CD4-positive, alpha-beta T cell treated with Interleukin-6 at 100 ng/mL for 8 hours (primary cell): ENCODE data around the gene PTPN7.
"Not testable (repeated sequence)": the region's sequence is repeated elsewhere in the genome, so short reads cannot be mapped to it uniquely, and the experiment has no call there.

Source experiments
- DNase-seq: peaks from one replicate; pipeline ENCODE4 v3.0.0-alpha.2; 2020; ENCODE audit warnings: mixed read lengths, low spot score

PTPN7 gene

DNA sequence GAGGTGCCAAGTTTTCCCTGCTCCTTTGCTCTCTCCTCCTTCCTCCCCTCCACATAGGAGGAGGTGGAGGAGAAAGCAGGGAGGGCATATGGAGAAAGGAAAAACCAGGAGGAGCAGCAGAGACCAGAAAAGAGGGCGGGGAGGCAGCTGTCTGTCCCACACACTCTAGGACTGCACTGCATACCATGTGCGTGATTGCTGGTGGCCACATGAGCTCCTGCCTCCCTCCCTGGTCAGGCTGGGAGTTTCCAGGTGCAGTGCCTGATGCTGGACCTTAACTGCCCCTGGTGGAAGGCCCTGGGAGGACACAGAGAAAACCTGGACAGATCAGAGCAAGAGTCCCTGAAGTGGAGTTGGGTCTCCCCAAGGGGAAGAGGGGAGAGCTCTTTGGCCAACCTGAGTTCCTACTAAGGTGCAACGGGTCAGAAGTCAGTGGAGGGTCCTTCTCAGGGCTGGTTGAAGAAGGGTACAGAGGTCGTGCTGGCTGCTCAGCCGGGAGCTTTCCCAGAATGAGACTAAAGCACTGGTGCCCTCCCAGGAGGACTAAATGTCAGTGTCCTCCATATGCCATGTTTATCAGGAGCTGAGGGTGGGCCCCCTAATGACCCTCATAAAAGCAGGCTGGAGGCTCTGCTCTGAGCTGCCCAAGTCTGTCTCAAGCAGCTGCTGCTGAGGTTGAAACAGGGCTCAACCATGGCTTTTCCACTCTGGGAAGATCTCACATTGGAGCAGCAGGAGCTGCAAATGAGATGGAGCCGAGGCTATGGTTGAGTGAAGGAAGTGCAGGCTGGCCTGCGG, 29.7 kb upstream of the PTPN7 start:
- DNase-seq, result no peak

DNA sequence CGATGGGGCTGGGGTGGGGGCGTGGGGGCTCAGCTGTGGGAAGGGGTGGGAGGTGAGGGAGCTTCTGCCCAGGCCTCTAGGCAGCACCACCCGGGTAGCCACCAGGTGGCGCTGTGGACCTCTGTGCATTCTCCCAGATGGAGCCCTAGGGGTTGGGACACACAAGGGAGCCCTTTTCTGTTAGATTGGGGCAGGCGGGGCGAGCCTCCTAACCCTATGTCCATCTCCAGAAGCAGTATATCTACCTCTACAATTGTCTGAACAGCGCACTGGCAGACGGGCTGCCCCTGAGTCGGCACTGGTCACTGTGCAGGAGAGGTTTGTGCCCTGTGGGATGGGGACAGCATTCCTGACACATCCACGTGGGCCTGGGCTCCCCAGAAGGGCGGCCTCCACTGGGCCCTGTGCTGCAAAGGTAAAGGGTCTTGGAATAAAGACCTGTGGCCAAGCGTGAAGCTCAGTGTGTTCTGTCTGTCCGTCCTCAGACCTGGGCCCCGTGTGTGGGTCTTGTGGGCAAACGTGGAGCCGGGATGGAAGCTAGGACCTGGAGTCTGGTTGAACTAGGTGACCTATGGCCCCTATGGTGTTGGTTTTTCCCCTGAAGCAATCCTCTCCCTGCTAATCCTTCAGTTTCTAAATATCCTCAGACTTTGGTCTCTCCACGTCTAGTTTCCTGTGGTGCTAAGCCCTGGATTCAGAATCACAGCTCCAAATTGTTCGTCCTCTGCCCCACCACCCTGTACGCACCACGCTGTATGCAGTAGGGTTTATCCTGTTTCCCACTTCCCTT, 28.8 kb upstream of the PTPN7 start:
- peak; percentile 67 for DNase-seq

DNA sequence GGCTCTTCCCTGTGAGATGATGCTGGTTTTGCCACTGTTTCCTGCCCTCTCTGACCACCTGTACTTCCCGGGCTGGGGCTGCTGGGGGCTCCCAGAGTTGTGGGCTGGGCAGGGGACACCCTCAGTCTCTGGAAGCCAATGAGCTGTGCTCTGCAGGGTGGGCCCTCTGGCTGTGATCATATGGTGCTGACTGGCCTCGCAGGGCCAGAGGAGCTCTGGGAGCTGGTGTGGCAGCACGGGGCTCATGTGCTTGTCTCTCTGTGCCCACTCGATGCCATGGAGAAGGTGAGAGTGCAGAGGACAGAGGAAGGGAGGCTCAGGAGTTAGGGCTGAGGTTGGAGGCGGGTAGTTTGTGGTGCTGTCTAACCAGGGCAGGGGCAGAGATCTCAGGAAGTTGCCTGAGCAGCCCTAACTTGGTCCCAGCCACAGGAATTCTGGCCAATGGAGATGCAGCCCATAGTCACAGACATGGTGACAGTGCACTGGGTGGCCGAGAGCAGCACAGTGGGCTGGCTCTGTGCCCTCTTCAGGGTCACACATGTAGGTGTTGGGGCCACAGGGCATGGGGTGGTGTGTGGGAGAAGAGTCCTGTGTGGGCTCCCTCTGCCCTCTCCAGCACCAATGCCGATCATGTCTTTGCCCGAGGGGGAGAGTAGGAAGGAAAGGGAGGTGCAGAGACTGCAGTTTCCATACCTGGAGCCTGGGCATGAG, 27.4 kb upstream of the PTPN7 start:
- no peak for DNase-seq

DNA sequence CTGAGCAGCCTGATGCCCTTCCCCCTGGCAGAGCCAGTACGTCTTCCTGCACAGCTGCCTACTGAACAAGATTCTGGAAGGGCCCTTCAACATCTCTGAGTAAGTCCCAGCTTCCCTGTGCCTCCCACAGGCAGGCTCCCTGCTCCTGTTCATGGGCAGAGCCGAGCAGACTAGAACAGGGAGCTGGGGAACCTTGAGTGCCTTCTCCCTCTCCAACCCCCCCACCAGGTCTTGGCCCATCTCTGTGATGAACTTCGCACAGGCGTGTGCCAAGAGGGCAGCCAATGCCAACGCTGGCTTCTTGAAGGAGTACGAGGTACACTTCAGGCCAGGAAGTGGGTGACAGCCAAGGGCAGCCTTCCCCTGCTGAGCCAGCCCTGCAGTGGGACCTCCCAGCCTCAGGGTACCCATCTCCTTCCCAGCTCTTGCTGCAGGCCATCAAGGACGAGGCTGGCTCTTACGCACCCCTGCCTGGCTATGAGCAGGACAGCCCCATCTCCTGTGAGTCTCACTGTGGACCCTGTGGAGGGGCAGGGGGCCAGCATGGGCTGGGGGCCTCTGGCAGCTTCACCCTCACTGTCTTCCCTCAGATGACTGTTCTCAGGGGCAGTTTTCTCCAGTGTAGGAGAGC, 26.8 kb upstream of the PTPN7 start:
- DNase-seq, result no peak

DNA sequence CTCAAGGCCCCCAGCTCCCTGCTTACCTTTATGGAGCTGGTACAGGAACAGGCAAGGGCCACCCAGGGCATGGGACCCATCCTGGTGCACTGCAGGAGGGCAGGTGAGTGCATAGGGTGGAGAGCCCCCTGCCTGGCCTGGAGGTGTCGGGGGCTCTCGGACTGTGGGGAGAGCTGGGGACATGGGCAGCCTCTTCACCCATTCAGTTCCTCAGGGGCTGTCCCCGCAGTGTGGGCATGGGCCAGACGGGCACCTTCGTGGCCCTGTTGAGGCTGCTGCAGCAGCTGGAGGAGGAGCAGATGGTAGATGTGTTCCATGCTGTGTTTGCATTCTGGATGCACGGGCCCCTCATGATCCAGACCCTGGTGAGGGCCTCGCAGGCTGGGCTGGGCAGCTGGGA, 25.9 kb upstream of the PTPN7 start:
- no peak for DNase-seq

DNA sequence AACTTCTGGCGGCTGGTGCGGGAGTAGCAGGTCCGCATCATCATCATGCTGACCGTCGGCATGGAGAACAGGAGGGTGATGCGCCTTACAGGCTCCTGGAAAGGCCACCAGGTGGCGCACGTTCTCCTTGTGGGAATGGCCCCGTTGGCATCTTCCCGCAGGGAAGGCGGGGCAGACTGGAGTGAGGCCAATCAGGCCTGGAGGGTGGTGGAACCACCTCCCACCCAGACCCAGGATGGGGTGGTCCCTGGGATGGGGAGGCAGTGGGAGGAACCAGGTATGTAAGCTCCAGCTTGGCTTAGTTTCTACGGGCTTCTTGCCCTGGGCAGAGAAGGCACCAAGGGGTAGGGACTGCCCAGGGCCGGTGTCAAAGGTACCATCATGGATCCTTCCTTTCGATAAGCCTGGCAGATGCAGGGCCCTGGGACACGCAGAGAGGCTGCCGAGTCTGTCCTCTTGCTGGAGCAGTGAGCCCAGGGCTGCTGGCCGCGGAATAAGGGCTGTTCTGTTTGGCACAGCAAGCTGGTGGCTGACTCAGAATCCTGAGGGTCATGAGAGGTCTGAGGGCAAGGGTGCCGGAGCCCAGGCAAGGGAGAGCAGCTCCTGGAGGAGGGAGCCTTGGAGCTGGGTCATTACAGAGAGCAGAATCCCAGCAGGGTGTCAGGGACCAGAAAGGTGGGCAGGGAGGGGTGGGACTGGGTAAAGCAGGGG, 24.5 kb upstream of the PTPN7 start:
- DNase-seq, result peak; percentile 66

DNA sequence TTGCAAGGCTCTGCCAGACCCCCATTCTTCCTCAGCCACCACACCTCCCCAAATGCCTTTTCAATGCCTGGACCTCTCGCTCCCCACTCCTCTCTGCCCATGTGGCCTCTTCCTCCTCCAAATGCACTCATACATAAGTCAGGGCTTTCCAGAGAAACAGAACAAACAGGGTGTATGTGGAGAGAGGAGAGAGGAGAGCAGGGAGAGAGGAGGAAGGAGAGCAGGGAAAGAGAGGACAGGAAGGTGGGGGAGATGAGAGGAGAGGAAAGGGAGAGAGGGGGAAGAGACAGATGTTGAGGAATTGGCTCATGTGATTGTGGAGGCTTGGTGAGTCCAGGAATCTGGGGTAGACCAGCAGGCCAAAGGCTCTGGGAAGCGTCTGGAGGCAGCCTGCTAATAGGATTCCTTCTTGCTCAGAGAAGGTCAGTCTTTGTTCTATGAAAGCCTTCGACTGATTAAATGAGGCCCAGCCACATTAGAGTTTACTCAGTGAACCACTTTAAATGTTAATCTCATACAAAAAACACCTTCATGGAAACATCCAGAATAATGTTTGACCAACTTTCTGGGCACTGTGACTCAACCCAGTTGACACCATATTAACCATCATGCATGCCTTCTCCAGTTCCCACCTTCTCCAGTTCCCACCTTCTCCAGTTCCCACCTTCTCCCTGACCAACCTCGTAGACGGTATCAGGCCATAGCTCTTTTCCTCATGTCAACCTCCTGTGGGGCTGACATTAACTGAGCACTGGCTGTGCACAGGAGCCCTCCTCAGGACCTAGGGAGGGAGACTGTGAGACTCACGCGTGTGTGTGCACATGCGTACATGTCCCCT, 21.9 kb upstream of the PTPN7 start:
- DNase-seq, result no peak

DNA sequence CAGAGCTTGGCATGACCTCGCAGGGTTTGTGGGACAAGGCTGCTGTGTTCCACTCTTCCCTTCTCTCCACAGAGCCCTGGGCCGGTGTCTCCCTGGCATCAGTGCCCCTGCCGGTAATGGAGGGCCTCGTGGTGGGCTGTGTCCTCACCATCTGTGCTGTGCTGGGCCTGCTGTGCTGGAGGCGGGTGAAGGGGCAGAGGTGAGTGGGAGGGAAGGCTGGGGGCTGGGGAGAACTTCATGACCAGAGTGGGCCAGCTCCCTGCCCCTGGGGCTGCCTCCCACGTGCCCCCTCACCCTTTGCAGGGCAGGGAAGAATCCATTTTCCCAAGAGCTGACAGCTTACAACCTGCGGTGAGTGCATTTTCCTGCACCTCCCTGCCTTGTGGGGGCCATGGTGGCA, 21.2 kb upstream of the PTPN7 start:
- DNase-seq, result no peak

DNA sequence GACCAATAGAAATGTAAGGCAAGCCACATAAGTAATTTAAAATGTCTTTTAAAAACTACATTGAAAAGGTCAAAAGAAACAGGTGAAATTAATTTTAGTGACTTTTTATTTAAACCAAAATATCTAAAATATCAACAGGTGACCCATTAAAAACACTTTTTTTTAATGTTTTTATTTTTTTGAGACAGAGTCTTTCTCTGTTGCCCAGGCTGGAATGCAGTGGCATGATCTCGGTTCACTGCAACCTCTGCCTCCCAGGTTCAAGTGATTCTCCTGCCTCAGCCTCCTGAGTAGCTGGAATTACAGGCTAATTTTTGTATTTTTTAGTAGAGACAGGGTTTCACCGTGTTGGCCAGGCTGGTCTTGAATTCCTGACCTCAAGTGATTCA, 20.3 kb upstream of the PTPN7 start:
- not testable (repeated sequence) for DNase-seq

DNA sequence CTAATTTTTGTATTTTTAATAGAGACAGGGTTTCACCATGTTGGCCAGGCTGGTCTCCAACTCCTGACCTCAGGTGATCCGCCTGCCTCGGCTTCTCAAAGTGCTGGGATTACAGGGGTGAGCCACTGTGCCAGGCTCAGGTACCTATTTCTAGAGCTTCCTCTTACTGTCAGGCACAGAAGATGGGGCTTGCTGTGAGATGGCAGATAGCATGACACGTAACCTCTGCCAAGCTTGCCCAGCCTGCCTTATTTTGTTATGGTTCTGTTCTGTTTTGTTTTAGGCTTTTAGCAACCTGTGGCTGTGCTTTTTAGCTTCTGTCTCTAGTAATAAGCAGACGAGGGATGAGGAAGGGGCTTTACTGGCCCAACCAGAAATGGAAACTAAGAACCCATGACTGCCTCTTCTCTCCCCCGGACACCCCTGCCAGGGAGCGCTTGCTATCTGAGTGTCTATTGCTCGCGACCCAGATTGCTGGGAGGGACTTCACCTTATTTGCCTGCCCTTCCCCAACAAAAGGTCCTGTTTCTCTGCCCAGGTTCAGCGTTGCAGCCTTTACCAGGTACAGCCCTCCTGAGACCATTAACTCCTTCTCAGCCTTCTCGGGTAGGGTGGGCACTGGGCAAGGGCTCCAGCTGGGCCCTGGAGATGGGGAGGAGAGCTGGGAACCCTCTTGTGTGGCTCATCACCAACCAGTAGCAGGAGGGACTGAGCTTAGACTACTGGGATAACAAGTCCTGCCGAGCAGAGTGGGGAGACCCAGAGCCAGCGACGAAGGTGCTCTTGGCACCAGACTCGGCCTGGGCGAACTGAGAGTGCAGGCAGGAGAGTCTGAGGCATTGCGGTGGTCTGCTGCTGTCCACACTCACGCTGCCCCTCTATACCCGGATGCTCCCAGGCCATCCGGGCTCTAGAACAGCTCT, 19.7 kb upstream of the PTPN7 start:
- no peak for DNase-seq

DNA sequence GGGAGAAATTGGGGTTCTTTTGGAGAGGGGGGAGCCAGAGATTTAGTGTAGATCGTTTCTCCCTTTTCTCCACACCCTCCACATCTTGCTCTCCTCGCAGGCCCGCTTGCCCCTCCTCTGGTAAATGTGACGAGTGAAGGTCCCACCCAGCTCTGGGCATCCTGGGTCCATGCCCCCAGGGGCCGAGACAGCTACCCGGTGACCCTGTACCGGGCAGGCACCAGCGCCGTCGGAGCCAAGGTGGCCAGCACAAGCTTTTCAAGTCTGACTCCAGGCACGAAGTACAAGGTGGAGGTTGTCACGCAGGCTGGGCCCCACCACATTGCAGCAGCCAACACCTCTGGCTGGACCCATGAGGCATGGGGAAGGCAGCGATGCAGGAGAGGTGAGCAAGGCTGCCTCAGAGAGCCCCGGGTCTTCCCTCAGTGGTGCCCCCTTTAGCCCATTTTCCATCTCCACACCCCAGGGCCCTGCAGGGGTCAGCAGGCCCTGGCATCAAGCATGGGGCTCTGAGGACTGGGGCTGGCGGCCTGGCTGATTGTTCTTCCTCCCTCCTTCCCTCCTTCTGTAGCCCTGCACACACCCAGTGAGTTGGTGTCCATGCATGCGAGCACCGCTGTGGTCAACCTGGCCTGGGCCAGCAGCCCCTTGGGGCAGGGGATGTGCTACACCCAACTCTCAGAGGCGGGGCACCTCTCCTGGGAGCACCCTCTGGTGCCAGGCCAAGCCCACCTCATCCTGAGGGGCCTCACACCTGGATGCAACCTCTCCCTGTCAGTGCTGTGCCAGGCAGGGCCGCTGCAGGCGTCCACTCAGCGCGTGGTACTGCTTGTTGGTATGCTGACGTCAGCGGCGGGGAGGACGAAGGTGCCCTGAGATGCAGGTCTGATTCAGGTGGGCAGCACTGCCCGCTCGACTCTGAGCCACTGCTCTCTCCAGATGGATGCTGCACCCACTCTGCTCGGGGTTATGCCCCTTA, 16.8 kb upstream of the PTPN7 start:
- no peak for DNase-seq

DNA sequence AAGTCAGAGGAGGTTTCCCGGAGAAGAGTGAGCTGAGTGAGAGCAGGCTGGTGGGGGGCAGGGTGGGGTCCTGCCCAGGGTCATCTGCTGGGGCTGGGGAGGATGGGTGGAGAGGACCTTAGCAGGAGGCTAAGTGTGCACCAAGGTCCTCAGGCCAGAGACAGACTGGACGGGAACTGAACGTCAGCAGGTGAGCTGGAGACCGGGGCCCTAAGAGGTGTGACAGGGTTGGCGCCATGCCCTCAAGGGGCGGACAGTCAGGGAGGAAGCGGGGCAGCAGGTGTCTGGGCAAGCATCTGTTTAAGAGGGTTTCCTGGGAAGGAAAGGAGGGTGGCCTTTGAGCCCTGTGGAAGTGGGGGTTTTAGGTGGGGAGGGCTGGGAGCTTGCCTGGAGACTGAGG, 13.6 kb upstream of the PTPN7 start:
- no peak for DNase-seq

DNA sequence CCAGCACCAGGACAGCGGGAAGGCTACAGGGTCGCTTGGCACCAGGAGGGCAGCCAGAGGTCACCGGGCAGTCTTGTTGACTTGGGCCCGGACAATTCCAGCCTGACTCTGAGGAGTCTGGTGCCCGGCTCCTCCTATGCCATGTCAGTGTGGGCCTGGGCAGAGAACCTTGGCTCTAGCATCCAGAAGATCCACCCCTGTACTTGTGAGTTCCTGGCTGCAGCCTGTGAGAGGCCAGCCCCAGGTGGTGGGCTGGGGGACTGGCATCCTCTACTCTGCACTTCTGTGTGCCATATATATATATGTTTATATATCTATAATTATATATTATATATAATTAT, 11.6 kb upstream of the PTPN7 start:
- no peak for DNase-seq

DNA sequence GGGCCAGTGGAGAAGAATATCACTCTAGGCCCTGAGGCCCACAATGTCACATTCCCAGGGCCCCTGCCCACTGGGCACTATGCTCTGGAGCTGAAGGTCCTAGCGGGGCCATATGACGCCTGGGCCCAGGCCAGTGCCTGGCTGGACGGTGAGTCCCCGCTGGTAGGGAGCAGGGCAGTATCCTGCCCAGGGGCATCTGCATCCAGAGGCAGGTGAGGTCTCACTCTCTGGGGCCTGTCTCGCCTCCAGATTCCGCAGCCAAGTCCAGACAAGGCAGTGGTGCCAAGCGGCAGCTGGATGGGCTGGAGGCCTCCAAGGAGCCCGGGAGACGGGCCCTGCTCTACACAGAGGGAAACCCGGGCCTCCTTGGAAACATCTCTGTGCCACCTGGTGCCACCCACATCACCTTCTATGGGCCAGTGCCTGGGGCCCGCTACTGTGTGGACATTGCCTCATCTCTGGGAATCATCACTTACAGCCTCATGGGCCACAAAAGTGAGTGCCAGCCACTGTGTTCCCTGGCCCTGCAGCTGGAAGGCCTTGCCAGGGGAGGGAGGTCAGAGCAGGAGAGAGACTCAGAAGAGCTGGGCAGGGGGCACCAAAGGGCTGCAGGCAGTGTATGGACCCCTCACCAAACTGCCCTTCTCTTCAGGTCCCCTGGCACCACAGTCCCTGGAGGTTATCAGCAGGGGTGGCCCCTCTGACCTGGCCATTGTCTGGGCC, 11.1 kb upstream of the PTPN7 start:
- no peak for DNase-seq

DNA sequence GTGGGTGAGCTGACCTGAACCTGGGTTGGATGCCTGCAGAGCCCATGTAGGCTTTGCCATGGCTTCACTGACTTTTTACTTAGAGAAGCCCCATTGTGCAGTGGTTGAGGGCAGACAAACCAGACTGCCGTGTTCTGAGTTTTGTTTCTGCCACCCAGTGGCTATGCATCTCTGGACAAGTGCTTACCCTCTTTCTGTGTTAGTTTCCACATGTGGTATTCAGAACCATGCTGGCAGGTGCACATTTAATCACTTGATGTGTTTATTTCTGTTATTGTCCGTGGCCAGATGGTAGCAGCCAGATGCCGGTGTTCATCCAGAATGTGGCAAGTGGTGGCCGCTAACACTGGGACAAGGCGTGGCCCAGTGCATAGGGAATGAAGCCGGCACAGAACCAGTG, 10.3 kb upstream of the PTPN7 start:
- DNase-seq, result no peak

DNA sequence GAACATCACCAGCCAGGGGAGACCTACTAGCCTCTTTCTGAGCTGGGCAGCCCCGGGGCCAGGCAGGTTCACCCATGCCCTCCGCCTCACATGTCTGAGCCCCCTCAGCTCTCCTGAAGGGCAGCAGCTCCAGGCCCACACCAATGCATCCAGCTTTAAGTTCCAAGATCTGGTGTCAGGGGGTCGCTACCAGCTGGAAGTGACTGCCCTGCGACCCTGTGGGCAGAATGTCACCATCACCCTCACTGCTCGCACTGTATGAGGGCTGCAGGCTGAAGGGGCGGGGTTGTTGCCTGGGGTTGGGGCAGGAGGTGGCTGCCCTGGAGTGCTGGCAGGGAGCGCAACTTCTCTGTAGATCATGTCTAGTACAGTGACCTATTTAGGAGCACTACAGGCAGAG, 8.5 kb upstream of the PTPN7 start:
- no peak for DNase-seq

DNA sequence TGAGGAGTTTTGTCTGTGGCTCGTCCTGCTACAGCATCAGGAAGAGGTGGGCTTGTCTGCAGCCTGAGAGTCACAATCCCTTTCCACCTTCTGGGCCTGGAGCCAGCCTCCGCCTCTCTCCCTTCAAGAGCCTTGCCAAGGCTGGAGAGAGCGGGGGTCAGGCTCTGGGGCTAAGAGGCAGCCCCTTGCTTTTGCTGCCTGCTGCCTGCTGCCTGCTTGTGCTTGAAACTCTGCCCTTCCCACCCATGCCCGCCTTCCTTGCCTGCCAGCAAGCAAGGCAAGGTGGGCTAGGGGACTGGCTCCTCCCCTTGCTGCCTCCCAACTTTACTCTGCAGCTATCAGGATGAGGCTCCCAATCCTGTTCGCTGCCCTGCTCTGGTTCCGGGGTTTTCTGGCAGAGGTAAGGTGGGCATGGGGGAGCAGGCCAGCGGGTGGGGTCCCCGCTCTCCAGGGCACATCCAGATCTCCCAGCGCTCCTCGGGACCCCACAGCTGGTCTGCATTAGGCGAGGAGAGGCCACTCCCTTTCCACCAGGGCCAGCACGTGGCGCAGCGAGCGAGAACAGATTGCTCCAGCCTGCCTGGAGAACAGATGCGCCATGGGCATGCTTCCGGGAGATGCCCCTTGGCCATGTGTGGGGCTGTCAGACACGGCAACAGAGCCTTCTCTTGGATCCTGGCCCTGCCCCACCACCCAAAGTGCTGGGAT, 7.5 kb upstream of the PTPN7 start:
- DNase-seq, result no peak
